HepG2 (cell line): Measurements from ENCODE around the gene MTA2. TPM values are rescaled to one million over a fixed set of nuclear protein-coding genes. Genes with fewer than 3 reads are reported as not detected.

Source experiments
- CEBPB ChIP-seq: IDR thresholded peaks from 2 replicates; pipeline ENCODE4 v1.6.1; 2011; ENCODE audit warnings: low read depth, low read length, improper control_type of control experiment, borderline replicate concordance
- CENPX ChIP-seq: sonication (generic); formaldehyde crosslinking; IDR thresholded peaks from 2 replicates; pipeline ENCODE4 v1.9.0; 2021; ENCODE audit warnings: mild to moderate bottlenecking, missing genetic modification reagents, moderate library complexity
- ELK4 ChIP-seq: sonication (generic); formaldehyde crosslinking; IDR thresholded peaks from 2 replicates; pipeline ENCODE4 v1.9.0; 2021; ENCODE audit warnings: missing genetic modification reagents, borderline replicate concordance
- FUBP1 ChIP-seq: sonication (generic); formaldehyde crosslinking; IDR thresholded peaks from 2 replicates; pipeline ENCODE4 v1.5.1; 2020; ENCODE audit warnings: missing genetic modification reagents, mild to moderate bottlenecking, borderline replicate concordance
- KLF16 ChIP-seq, 2 experiments: sonication (generic) in 1 of 2; formaldehyde crosslinking in 1 of 2; IDR thresholded peaks; 2 replicates each; pipeline versions ENCODE4 v1.6.1 to v1.8.0; 2016 to 2023; ENCODE audit warnings: missing genetic modification reagents in 2 of 2, missing compliant biosample characterization in 1 of 2
- MATR3 ChIP-seq: sonication (generic); formaldehyde crosslinking; IDR thresholded peaks from 2 replicates; pipeline ENCODE4 v1.4.0; 2020; ENCODE audit warnings: missing genetic modification reagents
- MIER2 ChIP-seq: IDR thresholded peaks from 2 replicates; pipeline ENCODE4 v1.6.1; 2016; ENCODE audit warnings: missing biosample characterization, missing genetic modification reagents
- THYN1 ChIP-seq: sonication (generic); formaldehyde crosslinking; IDR thresholded peaks from 2 replicates; pipeline ENCODE4 v1.8.1; 2023; ENCODE audit warnings: low read depth, mild to moderate bottlenecking, moderate library complexity, missing genetic modification reagents, borderline replicate concordance
- YY1 ChIP-seq: IDR thresholded peaks from 2 replicates; pipeline ENCODE4 v1.6.1; 2011; ENCODE audit warnings: low read length, low read depth, moderate library complexity, mild to moderate bottlenecking; ENCODE audit not compliant: insufficient read depth, insufficient replicate concordance
- ZBTB2 ChIP-seq: sonication (generic); formaldehyde crosslinking; IDR thresholded peaks from 2 replicates; pipeline ENCODE4 v1.8.0; 2022; ENCODE audit warnings: low read depth, missing genetic modification reagents
- ZHX2 ChIP-seq, 2 experiments: sonication (generic) in 1 of 2; formaldehyde crosslinking in 1 of 2; IDR thresholded peaks; 2 replicates each; pipeline versions ENCODE4 v1.6.1 to v1.9.0; 2014 to 2022; ENCODE audit warnings: antibody characterized with exemption in 1 of 2, borderline replicate concordance in 1 of 2, inconsistent platforms in 1 of 2, low read depth in 1 of 2, missing genetic modification reagents in 1 of 2
- ZNF292 ChIP-seq: sonication (generic); formaldehyde crosslinking; IDR thresholded peaks from 2 replicates; pipeline ENCODE4 v1.8.1; 2022; ENCODE audit warnings: mild to moderate bottlenecking, low read depth, missing genetic modification reagents, borderline replicate concordance
- ZNF33B ChIP-seq: sonication (generic); formaldehyde crosslinking; IDR thresholded peaks from 2 replicates; pipeline ENCODE4 v1.5.1; 2020; ENCODE audit warnings: mild to moderate bottlenecking, missing genetic modification reagents
- ZNF501 ChIP-seq: sonication (generic); formaldehyde crosslinking; IDR thresholded peaks from 2 replicates; pipeline ENCODE4 v1.5.1; 2020; ENCODE audit warnings: mild to moderate bottlenecking, moderate library complexity, missing genetic modification reagents
- ZNF564 ChIP-seq: sonication (generic); formaldehyde crosslinking; IDR thresholded peaks from 2 replicates; pipeline ENCODE4 v1.8.1; 2023; ENCODE audit warnings: mild to moderate bottlenecking, missing genetic modification reagents
- polyA plus RNA-seq, 8 experiments: library from polyadenylated mRNA; depleted of rRNA in 3 of 8; stranded (reverse) in 7 of 8; unstranded in 1 of 8; fragments of >200 nt; fragmentation: Illumina TruSeq in 4 of 8; extraction: Trizol in 4 of 8; gene quantifications; 2 replicates each; pipeline versions ENCODE4 v1.2.1 to v1.2.3, GENCODE V29; 2011 to 2016; ENCODE audit warnings: low read depth in 4 of 8, missing spikeins in 1 of 8, mixed read lengths in 1 of 8; ENCODE audit not compliant: insufficient read depth in 1 of 8
- total RNA-seq, 5 experiments: library from RNA; depleted of rRNA; stranded (reverse); fragments of >200 nt; fragmentation: Illumina TruSeq; extraction: Trizol; gene quantifications; 2 replicates each; pipeline ENCODE4 v1.2.3, GENCODE V29; 2016; ENCODE audit warnings: low read depth in 1 of 5
- TF ChIP-seq, protein P1 (sequence below): sonication (generic); formaldehyde crosslinking; IDR thresholded peaks from 2 replicates; pipeline ENCODE4 v1.4.0; 2020; ENCODE audit warnings: mild to moderate bottlenecking, missing genetic modification reagents

The MTA2 gene
- total and polyA plus RNA-seq, 2 of the 13 experiments (the other 11 are each of a cell fraction or from before 2014, with no cell fraction given) = 14.0 to 70.0 TPM

- TF ChIP-seq ZHX2 (IDR thresholded peaks at IDR 0.05; ENCODE audit: low read depth) = no peak
- no peak for TF ChIP-seq ZHX2 (CRISPR knock-in tag; IDR thresholded peaks at IDR 0.05; ENCODE audit: borderline replicate concordance)
- TF ChIP-seq YY1 = no peak
- TF ChIP-seq ZNF564 = no peak
- no peak for TF ChIP-seq ZBTB2 (CRISPR knock-in tag)
- peak; percentile 61; the same call in 1 of the 2 replicates for TF ChIP-seq FUBP1 (CRISPR knock-in tag)
- TF ChIP-seq, protein P1, sequence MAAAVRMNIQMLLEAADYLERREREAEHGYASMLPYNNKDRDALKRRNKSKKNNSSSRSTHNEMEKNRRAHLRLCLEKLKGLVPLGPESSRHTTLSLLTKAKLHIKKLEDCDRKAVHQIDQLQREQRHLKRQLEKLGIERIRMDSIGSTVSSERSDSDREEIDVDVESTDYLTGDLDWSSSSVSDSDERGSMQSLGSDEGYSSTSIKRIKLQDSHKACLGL = no peak
- TF ChIP-seq CEBPB = no peak
- TF ChIP-seq MIER2 (CRISPR knock-in tag) = no peak
- TF ChIP-seq ZNF292 (CRISPR knock-in tag) = peak; percentile 64; the same call in 1 of the 2 replicates
- TF ChIP-seq MATR3 (CRISPR knock-in tag) = no peak
- no peak; the same call in 1 of the 2 replicates for TF ChIP-seq ZNF33B
- TF ChIP-seq ELK4 (CRISPR knock-in tag) = no peak
- no peak for TF ChIP-seq ZNF501 (CRISPR knock-in tag)
- no peak for TF ChIP-seq KLF16 (CRISPR knock-in tag; IDR thresholded peaks at IDR 0.05)
- TF ChIP-seq CENPX (CRISPR knock-in tag) = no peak
- 0 out of 2 replicates have a peak, but pooled peaks have one; percentile 17 for TF ChIP-seq THYN1 (CRISPR knock-in tag)
Measured at GRCh38 chr11:62544581-62545436, 56.9 kb downstream of the MTA2 start (continued).
